GM21786 (cell line): ENCODE data around the gene SLC51B.
A peak's percentile ranks its signal among the peaks of the same experiment; 100 is the strongest.

ENCODE experiments used
- ATAC-seq: cut with Tn5 transposase; IDR thresholded peaks from one replicate; pipeline ENCODE4 v1.9.1; 2021; ENCODE audit not compliant: unreplicated experiment

The SLC51B gene

DNA sequence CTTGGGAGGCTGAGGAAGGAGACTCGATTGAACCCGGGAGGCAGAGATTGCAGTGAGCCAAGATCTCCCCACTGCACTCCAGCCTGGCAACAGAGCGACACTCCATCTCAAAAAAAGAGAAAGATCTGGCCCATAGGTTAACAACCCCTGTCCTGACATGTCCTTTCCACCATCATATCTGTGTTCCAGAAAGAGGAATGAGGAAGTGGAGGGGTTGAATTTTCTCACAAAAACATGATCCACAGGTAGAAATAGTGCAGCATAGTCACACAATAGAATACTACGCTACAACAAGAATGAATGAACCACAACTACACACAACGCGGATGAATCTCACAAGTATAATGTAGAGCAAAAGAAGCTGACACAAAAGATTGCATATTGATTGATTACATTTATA, 4.7 kb upstream of the SLC51B start:
- ATAC-seq = no peak

DNA sequence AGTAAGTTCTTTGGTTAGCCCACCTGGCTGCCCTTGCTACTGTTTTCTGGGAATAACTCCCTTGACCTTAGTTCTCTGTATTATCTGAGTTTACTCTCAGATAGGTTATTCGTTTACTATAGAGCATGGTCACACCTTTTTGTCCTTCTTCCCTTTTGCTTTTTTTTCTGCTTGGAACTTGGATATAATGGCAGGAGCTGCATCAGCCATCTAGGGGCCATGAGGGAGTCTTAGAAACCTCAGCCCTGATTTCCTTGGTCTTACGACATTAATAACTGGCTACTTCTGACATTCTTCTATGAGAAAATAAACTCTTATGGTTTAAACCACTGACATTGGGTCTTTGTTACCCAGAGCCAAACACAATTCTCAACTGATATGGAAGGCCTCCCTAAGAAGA, 3.4 kb upstream of the SLC51B start:
- ATAC-seq = no peak

DNA sequence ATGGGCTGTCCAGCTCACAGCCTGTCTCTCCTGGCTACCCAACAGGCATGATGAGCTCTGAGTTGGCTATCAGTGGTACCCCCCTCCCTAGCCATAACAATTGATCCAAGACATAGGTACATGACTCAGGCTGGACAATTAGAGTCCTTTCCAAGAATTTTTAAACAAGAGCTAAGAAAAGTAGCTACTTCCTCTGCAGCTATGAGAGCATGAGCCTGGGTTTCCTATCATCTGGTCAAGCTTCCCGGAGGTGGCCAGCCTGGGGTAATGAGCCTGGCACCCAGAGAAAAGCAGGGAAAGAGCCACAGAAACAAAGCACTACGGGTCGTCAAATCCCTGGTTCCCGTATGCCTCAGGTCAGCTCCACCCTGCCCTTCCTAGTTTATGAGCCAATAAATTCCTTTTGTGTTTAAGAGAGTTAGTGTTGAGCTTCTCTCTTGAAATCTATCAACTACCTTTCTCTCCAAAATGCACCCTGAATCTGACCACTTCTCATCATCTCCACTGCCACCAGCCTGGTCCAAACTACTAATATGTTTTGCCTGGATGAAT, 2.3 kb upstream of the SLC51B start:
- no peak for ATAC-seq

DNA sequence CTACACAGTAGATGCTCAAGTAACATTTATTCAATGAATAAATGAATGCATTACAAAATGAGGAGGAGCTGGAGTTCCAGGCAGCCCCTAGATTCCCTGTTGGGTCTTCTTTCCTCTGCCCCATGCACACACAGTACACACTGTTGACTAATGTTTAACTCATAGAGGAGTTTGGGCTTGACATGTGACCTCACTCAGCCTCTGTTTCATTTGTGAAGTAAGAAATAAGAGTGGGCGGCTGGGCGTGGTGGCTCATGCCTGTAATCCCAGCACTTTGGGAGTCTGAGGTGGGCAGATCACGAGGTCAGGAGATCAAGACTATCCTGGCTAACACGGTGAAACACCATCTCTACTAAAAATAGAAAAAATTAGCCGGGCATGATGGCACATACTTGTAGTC, 969 bp upstream of the SLC51B start:
- peak; percentile 64 for ATAC-seq

DNA sequence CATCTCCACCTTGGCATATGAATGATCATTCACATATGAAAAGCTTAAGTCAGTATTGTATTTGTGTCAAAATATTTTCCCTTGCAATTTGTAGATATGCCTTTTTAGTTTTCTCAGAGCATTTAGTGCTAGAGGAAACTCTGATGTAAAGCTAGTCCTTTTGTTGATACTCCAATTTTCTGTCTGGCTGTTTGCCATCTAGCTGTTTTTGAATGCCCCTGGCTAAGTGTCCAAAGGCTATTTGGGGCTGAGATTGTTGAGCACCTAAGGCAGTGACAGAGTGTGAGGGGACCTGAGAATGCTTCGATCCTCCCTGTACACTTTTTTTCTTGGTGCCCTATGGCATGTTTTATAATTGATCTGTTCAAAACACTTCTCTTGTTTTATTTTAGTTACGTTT, 3.1 kb downstream of the SLC51B start:
- ATAC-seq = no peak

- peak; percentile 89 for ATAC-seq
These were observed 4.2 kb downstream of the SLC51B start for GRCh38 chr15:65049418-65049840.

- ATAC-seq = no peak
These were observed 5.1 kb downstream of the SLC51B start for GRCh38 chr15:65050270-65050669.

- no peak for ATAC-seq
These were observed 6.1 kb downstream of the SLC51B start for GRCh38 chr15:65051266-65051665.

- ATAC-seq = no peak
These were observed 7.8 kb downstream of the SLC51B start for GRCh38 chr15:65052956-65053355.

- no peak for ATAC-seq
These were observed 9.4 kb downstream of the SLC51B start for GRCh38 chr15:65054333-65055200.

DNA sequence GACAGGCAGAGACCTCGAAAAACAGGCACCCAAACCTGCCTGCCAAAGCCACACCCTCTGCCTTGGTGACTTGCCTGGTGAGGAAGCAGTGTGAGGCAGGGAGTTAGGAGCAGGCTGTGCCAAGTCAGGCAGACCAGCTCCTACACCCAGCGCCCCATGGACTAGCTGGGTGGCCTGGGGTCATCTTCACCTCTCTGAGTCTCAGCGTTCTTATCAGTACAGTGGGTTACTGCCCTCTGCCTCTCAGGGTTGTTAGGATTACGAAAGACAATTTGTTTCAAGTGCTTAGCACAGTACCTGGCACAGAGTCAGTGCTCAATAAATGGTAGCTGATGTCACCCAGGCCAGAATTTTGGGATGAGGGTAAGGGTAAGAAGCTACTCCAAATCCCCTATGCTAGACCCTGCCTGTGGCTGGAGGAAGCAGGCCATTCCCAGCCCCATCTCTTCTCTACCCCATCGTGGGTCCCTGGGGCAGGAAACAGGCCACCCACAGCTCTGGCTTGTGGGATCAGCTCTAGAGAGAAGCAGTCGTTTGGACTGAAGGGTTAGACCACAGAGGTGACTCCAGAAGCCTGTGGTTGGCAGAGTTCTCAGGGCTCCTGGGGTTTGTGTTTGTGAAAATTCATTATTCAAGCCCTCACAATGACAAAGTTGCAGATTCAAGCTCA, 10.1 kb downstream of the SLC51B start:
- no peak for ATAC-seq

DNA sequence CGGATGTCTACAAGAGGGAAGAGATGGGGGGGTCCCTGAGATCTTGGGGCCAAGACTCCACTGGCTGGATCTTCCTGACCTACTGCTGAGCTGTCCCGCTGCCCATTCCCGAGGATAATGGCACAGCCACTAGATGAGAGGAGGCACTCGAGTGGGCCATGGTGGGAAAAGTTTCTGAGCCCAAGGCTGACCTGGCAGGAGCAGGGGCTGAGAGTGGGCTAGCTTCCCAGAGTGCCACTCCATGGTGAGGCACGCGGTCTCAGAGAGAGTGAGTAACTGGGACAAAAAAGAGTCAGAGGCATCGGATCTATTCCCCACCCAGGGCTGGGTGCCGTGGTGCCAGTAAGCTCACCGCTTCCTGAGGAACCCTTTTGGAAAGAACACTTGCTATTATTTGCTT, 10.9 kb downstream of the SLC51B start:
- no peak for ATAC-seq

DNA sequence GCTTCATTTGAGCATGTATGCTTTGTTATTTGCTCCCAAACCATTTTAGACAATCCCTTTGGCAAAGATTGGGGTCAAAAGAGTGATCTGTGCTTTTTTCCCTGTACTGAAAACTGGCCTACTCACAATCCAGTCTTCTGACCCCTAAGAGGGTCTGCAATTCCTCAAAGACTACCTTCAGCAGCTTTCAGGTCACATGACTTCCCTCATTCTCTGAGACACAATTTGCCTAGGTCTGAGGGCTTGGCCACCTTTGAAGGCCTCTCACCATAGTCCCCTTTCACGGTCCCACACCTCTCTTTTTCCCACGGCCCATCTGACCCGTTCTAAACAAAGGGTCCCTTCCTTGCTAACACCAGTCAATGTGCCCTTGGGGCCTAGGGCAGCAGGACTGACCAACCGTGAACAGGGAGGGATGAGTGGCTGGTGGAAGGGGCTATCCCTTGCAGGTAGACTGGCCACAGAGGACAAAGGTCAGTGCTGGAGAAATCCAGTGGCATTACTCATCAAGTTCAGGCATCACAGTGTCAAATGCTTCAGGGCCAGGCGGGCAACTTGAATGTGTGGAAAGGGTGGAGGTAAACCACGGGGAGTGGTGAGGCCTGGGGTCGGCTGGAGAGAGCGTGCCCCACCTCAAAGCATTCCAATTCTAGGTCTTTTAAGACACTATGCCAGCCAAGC, 11.8 kb downstream of the SLC51B start:
- no peak for ATAC-seq

GRCh38 chr15:65057549-65057940, 12.4 kb downstream of the SLC51B start:
- ATAC-seq = no peak

DNA sequence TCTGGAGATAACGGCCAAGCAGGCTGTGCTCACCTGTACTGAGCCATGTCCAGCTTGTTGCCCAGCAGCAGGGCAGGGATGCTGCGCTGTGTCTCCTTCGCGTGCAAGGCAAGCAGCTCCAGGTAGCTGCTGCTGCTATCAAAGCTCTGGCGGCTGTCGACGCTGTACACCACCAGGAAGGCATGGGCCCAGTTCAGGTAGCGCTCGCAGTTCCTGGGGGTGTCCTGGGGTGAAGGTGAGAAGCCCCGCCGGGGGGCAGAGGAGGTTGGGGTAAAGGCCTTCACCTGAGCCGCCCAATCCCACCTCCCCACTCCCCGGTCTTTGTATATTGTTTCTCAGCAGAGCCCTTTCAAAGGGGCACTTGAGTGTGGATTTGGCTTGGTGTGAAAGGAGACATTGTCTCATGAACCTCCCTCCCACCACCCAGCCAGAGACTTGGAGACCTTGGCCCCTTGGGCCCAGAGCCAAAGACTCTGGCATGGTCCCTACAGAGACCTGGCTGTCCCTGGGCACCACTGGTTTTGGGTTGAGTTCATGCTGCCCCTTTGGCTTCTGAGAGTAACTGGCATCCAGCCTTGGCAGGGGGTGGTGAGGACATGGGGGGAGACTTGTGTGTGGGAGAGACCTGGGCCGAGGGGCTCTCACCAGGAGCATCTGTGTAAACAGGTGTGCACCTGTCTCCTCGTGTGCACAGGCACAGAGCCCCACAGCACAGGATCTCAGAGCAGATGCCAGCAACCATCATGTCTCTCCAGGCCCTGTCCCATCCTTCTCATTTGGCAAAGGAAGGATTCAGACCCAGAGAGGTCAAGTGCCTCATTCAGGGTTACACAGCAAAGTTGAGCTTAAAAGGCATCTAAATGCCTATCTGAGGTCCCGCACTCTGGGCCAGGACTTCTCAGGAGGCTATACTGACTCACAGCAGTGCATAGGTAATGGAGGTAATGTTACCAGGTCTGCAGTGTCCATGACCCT, 13.5 kb downstream of the SLC51B start:
- no peak for ATAC-seq

- no peak for ATAC-seq
These were observed 14.2 kb downstream of the SLC51B start for GRCh38 chr15:65059369-65059750.

DNA sequence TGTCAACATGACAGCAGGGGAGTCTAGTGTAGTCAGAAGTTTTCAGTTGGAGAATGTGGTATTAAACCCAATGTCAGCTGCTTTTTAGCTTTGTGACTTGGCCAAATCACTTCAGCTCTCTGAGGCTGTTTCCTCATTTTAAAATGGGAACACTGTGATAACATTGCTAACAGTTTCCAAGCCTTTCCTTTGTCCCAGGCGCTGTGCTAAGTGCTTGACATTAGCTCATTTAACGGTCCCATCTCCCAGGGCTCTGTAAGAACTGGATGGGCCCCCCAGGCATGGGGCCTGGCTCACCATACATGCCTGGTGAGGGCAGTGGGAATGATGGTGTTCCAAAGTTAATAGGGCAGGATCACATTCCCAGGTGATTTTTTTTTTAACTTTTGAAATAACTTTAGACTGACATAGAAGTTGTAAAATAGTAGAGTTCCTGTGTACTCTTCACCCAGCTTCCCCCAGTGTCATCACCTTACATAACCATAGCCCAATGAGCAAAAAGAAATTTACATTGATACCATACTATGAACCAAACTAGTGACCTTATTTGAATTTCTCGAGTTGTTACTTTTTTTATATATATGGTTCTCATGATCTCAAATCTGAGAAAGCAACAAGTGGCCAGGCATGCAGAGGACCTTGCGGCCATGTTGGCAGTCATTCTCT, 14.9 kb downstream of the SLC51B start:
- no peak for ATAC-seq

GRCh38 chr15:65060641-65061397, 15.6 kb downstream of the SLC51B start:
- no peak for ATAC-seq

- ATAC-seq = no peak
These were observed 16.9 kb downstream of the SLC51B start for GRCh38 chr15:65062061-65062460.
